ENCODE measurements around the gene TLE4.
"Not testable (repeated sequence)": the region's sequence is repeated elsewhere in the genome, so short reads cannot be mapped to it uniquely, and the experiment has no call there.

Gene TLE4

GRCh38 chr9:79744521-79744920 is 172.8 kb downstream of the TLE4 start:
- H3F3A ChIP-seq (ENCODE audit: control insufficient read depth, insufficient read depth) = no peaks in the 10 kb centered on the region
- H3K36me3 ChIP-seq (ENCODE audit: control insufficient read depth, low read length) = no peaks in the 10 kb centered on the region
- H3K4me3 ChIP-seq (ENCODE audit: low read length) = no peak overlapping the region
- H3K27me3 ChIP-seq (ENCODE audit: control insufficient read depth, low read length) = 0 out of 2 replicates have a peak, but pooled peaks cover 4% of the 10 kb centered on the region
- H3K9me3 ChIP-seq (ENCODE audit: control insufficient read depth, insufficient read depth, low read length) = no peaks in the 10 kb centered on the region
- H3K27ac ChIP-seq (ENCODE audit: low read depth, low read length) = no peak overlapping the region
- H3K4me1 ChIP-seq (ENCODE audit: control insufficient read depth, low read length) = no peaks in the 10 kb centered on the region
- TF ChIP-seq EZH2phosphoT487 (IDR thresholded peaks at IDR 0.05; ENCODE audit: borderline replicate concordance, low read length) (no peak), CTCF (IDR thresholded peaks at IDR 0.05; ENCODE audit: low read depth, low read length, poor library complexity, severe bottlenecking) (no peak)
- no peaks in the 10 kb centered on the region for H4K20me1 ChIP-seq (ENCODE audit: control insufficient read depth, insufficient read depth, low read depth, low read length)
- H3K9me2 ChIP-seq (replicated peaks; ENCODE audit: control insufficient read depth, low read length) = no peaks in the 10 kb centered on the region
- H3K79me2 ChIP-seq (ENCODE audit: control insufficient read depth, low read length) = no peaks in the 10 kb centered on the region
- H3K4me2 ChIP-seq (ENCODE audit: low read length) = no peak overlapping the region

- Histone ChIP-seq H3K27me3 (ENCODE audit: control insufficient read depth, low read length) (0 out of 2 replicates have a peak, but pooled peaks cover 4% of the 10 kb centered on the region), H4K20me1 (ENCODE audit: control insufficient read depth, insufficient read depth, low read depth, low read length) (no peaks in the 10 kb centered on the region), H3K9me3 (ENCODE audit: control insufficient read depth, insufficient read depth, low read length) (no peaks in the 10 kb centered on the region), H3K27ac (ENCODE audit: low read depth, low read length) (no peak overlapping the region), H3K79me2 (ENCODE audit: control insufficient read depth, low read length) (no peaks in the 10 kb centered on the region), H3F3A (ENCODE audit: control insufficient read depth, insufficient read depth) (no peaks in the 10 kb centered on the region), H3K4me3 (ENCODE audit: low read length) (no peak overlapping the region), H3K9me2 (replicated peaks; ENCODE audit: control insufficient read depth, low read length) (no peaks in the 10 kb centered on the region), H3K4me2 (ENCODE audit: low read length) (no peak overlapping the region), H3K36me3 (ENCODE audit: control insufficient read depth, low read length) (no peaks in the 10 kb centered on the region), H3K4me1 (ENCODE audit: control insufficient read depth, low read length) (no peaks in the 10 kb centered on the region)
- TF ChIP-seq EZH2phosphoT487 (IDR thresholded peaks at IDR 0.05; ENCODE audit: borderline replicate concordance, low read length) (no peak), CTCF (IDR thresholded peaks at IDR 0.05; ENCODE audit: low read depth, low read length, poor library complexity, severe bottlenecking) (no peak)
These were observed 174.1 kb downstream of the TLE4 start for GRCh38 chr9:79745752-79746336.

GRCh38 chr9:79751895-79752466 is 180.2 kb downstream of the TLE4 start:
- H3K27ac ChIP-seq (ENCODE audit: low read depth, low read length); H3F3A ChIP-seq (ENCODE audit: control insufficient read depth, insufficient read depth); H3K9me2 ChIP-seq (replicated peaks; ENCODE audit: control insufficient read depth, low read length); H4K20me1 ChIP-seq (ENCODE audit: control insufficient read depth, insufficient read depth, low read depth, low read length); H3K36me3 ChIP-seq (ENCODE audit: control insufficient read depth, low read length); H3K4me1 ChIP-seq (ENCODE audit: control insufficient read depth, low read length); H3K4me3 ChIP-seq (ENCODE audit: low read length); H3K27me3 ChIP-seq (ENCODE audit: control insufficient read depth, low read length); H3K9me3 ChIP-seq (ENCODE audit: control insufficient read depth, insufficient read depth, low read length); H3K4me2 ChIP-seq (ENCODE audit: low read length); H3K79me2 ChIP-seq (ENCODE audit: control insufficient read depth, low read length): not testable (repeated sequence)

GRCh38 chr9:79756414-79756813 is 184.6 kb downstream of the TLE4 start:
- Histone ChIP-seq H3K79me2 (ENCODE audit: control insufficient read depth, low read length) (no peaks in the 10 kb centered on the region), H3K27ac (ENCODE audit: low read depth, low read length) (no peak overlapping the region), H4K20me1 (ENCODE audit: control insufficient read depth, insufficient read depth, low read depth, low read length) (no peaks in the 10 kb centered on the region), H3K27me3 (ENCODE audit: control insufficient read depth, low read length) (no peaks in the 10 kb centered on the region), H3K4me3 (ENCODE audit: low read length) (no peak overlapping the region), H3K9me2 (replicated peaks; ENCODE audit: control insufficient read depth, low read length) (no peaks in the 10 kb centered on the region), H3K4me1 (ENCODE audit: control insufficient read depth, low read length) (no peaks in the 10 kb centered on the region), H3K36me3 (ENCODE audit: control insufficient read depth, low read length) (no peaks in the 10 kb centered on the region), H3K4me2 (ENCODE audit: low read length) (no peak overlapping the region), H3K9me3 (ENCODE audit: control insufficient read depth, insufficient read depth, low read length) (peaks cover 9% of the 10 kb centered on the region; the same call in 1 of the 2 replicates), H3F3A (ENCODE audit: control insufficient read depth, insufficient read depth) (no peaks in the 10 kb centered on the region)
- TF ChIP-seq CTCF (IDR thresholded peaks at IDR 0.05; ENCODE audit: low read depth, low read length, poor library complexity, severe bottlenecking) = no peak
- TF ChIP-seq EZH2phosphoT487 (IDR thresholded peaks at IDR 0.05; ENCODE audit: borderline replicate concordance, low read length) = no peak

All from DOHH2 (cell line).